ENCODE measurements around the gene TNF.
A peak's percentile ranks its signal among the peaks of the same experiment; 100 is the strongest.
"Not testable (repeated sequence)": the region's sequence is repeated elsewhere in the genome, so short reads cannot be mapped to it uniquely, and the experiment has no call there.

Gene TNF

GRCh38 chr6:31551371-31551770 lies 24.0 kb upstream of the TNF start:
- H3K27ac ChIP-seq (ENCODE audit: poor library complexity, severe bottlenecking) = not testable (repeated sequence)
- TF ChIP-seq CTCF (IDR thresholded peaks at IDR 0.05; ENCODE audit: poor library complexity, severe bottlenecking) = peak; percentile 32

GRCh38 chr6:31556307-31556706 lies 19.1 kb upstream of the TNF start:
- peaks cover 19% of the 10 kb centered on the region for H3K4me1 ChIP-seq (ENCODE audit: insufficient read depth, poor library complexity, severe bottlenecking)
- no peak for TF ChIP-seq CTCF (IDR thresholded peaks at IDR 0.05; ENCODE audit: poor library complexity, severe bottlenecking)
- peaks cover 76% of the 10 kb centered on the region for H3K36me3 ChIP-seq (ENCODE audit: low read depth)
- no peaks in the 10 kb centered on the region for H3K27me3 ChIP-seq (ENCODE audit: insufficient read depth, poor library complexity, severe bottlenecking)
- H3K4me3 ChIP-seq (ENCODE audit: severe bottlenecking) = no peak overlapping the region
- ATAC-seq (ENCODE audit: low read depth) (no peak), DNase-seq (ENCODE audit: low spot score) (no peak)
- no peaks in the 10 kb centered on the region for H3K9me3 ChIP-seq (ENCODE audit: severe bottlenecking)
- H3K27ac ChIP-seq (ENCODE audit: poor library complexity, severe bottlenecking) = no peak overlapping the region

More at GRCh38 chr6:31551371-31551770, 24.0 kb upstream of the TNF start:
- H3K27me3 ChIP-seq (ENCODE audit: insufficient read depth, poor library complexity, severe bottlenecking); DNase-seq (ENCODE audit: low spot score); H3K4me1 ChIP-seq (ENCODE audit: insufficient read depth, poor library complexity, severe bottlenecking); H3K4me3 ChIP-seq (ENCODE audit: severe bottlenecking); ATAC-seq (ENCODE audit: low read depth); H3K9me3 ChIP-seq (ENCODE audit: severe bottlenecking): not testable (repeated sequence)
- H3K36me3 ChIP-seq (ENCODE audit: low read depth) = peaks cover 74% of the 10 kb centered on the region

- peaks cover 65% of the 10 kb centered on the region for H3K36me3 ChIP-seq (ENCODE audit: low read depth)
- ATAC-seq (ENCODE audit: low read depth) (no peak), DNase-seq (ENCODE audit: low spot score) (no peak)
- H3K4me3 ChIP-seq (ENCODE audit: severe bottlenecking) = no peak overlapping the region
- no peaks in the 10 kb centered on the region for H3K9me3 ChIP-seq (ENCODE audit: severe bottlenecking)
- no peak overlapping the region for H3K27ac ChIP-seq (ENCODE audit: poor library complexity, severe bottlenecking)
- H3K4me1 ChIP-seq (ENCODE audit: insufficient read depth, poor library complexity, severe bottlenecking) = peaks cover 19% of the 10 kb centered on the region
- H3K27me3 ChIP-seq (ENCODE audit: insufficient read depth, poor library complexity, severe bottlenecking) = no peaks in the 10 kb centered on the region
- no peak for TF ChIP-seq CTCF (IDR thresholded peaks at IDR 0.05; ENCODE audit: poor library complexity, severe bottlenecking)
Observed at GRCh38 chr6:31557443-31558317, 17.7 kb upstream of the TNF start.

- no peak for DNase-seq (ENCODE audit: low spot score)
Observed at GRCh38 chr6:31558318-31558625, 17.1 kb upstream of the TNF start.

More at GRCh38 chr6:31558318-31558625, 17.1 kb upstream of the TNF start:
- peaks cover 60% of the 10 kb centered on the region for H3K36me3 ChIP-seq (ENCODE audit: low read depth)
- H3K27ac ChIP-seq (ENCODE audit: poor library complexity, severe bottlenecking) = no peak overlapping the region
- no peaks in the 10 kb centered on the region for H3K9me3 ChIP-seq (ENCODE audit: severe bottlenecking)
- no peaks in the 10 kb centered on the region for H3K27me3 ChIP-seq (ENCODE audit: insufficient read depth, poor library complexity, severe bottlenecking)
- no peak for TF ChIP-seq CTCF (IDR thresholded peaks at IDR 0.05; ENCODE audit: poor library complexity, severe bottlenecking)
- no peak overlapping the region for H3K4me3 ChIP-seq (ENCODE audit: severe bottlenecking)
- peaks cover 24% of the 10 kb centered on the region for H3K4me1 ChIP-seq (ENCODE audit: insufficient read depth, poor library complexity, severe bottlenecking)
- ATAC-seq (ENCODE audit: low read depth) = no peak
